HG02798 (cell line): ENCODE results near the gene SLC4A2.
A peak's percentile ranks its signal among the peaks of the same experiment; 100 is the strongest.

Experiments used
- ATAC-seq: cut with Tn5 transposase; IDR thresholded peaks from one replicate; pipeline ENCODE4 v1.9.1; 2021; ENCODE audit warnings: mild to moderate bottlenecking; ENCODE audit not compliant: unreplicated experiment, poor library complexity

SLC4A2 gene

GRCh38 chr7:151077705-151078232, 18.4 kb downstream of the SLC4A2 start:
- ATAC-seq = no peak

- ATAC-seq = no peak
These were observed 19.0 kb downstream of the SLC4A2 start for GRCh38 chr7:151078233-151079040.

- ATAC-seq = no peak
These were observed 20.0 kb downstream of the SLC4A2 start for GRCh38 chr7:151079199-151079910.

GRCh38 chr7:151080067-151080521, 20.7 kb downstream of the SLC4A2 start:
- ATAC-seq = no peak

- ATAC-seq = peak; percentile 83
These were observed 21.3 kb downstream of the SLC4A2 start, which contains the start of gene FASTK for GRCh38 chr7:151080522-151081169. FASTK (minus strand) TSS chr7:151080809; CDS start chr7:151080766, 43 bp downstream.

GRCh38 chr7:151081170-151082101, 22.0 kb downstream of the SLC4A2 start:
- ATAC-seq = no peak

GRCh38 chr7:151082141-151083070, 23.0 kb downstream of the SLC4A2 start:
- ATAC-seq = no peak

GRCh38 chr7:151083071-151083823, 23.9 kb downstream of the SLC4A2 start, which contains the start of gene TMUB1:
TMUB1 (minus strand) TSS chr7:151083493; CDS start chr7:151082563, 930 bp downstream.
- ATAC-seq = peak; percentile 64

GRCh38 chr7:151083824-151084160, 24.4 kb downstream of the SLC4A2 start:
- ATAC-seq = no peak

GRCh38 chr7:151085329-151085690, 25.9 kb downstream of the SLC4A2 start:
- ATAC-seq = no peak

GRCh38 chr7:151085691-151086620, 26.6 kb downstream of the SLC4A2 start, which contains the start of gene AGAP3:
AGAP3 (plus strand) TSS chr7:151086475; CDS start chr7:151086742, 267 bp downstream.
- peak; percentile 51 for ATAC-seq

GRCh38 chr7:151086802-151087244, 27.4 kb downstream of the SLC4A2 start:
- no peak for ATAC-seq

- peak; percentile 28 for ATAC-seq
These were observed 28.0 kb downstream of the SLC4A2 start for GRCh38 chr7:151087245-151088018.

GRCh38 chr7:151088019-151088855, 28.8 kb downstream of the SLC4A2 start:
- no peak for ATAC-seq
